Endometrial microvascular endothelial cells (primary cell): ENCODE data around the gene PPP1CB. TPM values are rescaled to one million over a fixed set of nuclear protein-coding genes. Genes with fewer than 3 reads are reported as not detected.
"Not testable (repeated sequence)": the region's sequence is repeated elsewhere in the genome, so short reads cannot be mapped to it uniquely, and the experiment has no call there.

Experiments used
- in situ Hi-C: cut with HindIII; loops from 2 replicates; pipeline ENCODE4 v1.10.0; 2017; ENCODE audit warnings: low sequenced_read_pairs, low pct_unique_long_range_greater_than_20kb; ENCODE audit errors: inconsistent ontology term
- total RNA-seq: library from RNA; depleted of rRNA; stranded (reverse); fragments of >200 nt; gene quantifications from one replicate; pipeline ENCODE4 v1.2.3, GENCODE V29; 2015; ENCODE audit errors: inconsistent ontology term

The PPP1CB gene
- total RNA-seq, 1 donor from 2014 or later = 112 TPM

DNA sequence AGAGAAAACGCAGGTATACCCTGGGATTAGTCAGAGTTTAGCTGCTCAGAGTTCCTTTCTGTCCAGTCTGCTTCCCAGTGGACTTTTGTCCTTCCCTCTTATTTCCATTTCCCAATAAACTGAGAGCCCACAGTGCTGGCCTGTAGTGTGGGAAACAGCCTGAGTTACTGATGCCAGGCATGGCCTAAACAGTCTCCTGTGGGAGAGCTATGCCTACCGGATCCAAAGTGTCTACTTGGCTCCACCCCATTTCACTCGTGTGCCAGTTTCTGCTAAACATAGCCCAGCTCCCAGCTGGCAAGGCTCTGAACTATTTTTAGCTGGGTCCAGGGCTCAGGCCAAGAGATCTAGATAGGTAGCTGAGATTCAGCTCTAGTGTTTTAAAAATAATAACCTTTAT is 15.6 kb upstream of the PPP1CB start:
- in situ Hi-C loops = no loop called here

DNA sequence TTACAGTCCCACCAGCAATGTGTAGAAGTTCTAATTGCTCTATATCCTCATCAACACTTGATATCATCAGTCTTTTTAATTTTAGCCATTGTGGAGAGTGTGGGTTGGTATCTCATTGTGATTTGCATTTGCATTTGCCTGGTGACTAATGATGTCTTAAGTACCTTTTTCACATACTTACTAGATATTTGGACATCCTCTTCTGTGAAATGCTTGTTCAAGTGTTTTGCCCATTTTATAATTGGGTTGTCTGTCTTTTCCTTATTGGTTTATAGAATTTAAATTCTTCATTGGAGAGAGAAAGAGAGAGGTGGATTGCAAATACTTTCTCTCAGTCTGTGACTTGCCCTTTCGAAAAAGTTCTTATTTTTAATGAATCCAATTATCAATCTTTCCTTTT is 14.0 kb upstream of the PPP1CB start:
- in situ Hi-C loops = no loop called here

DNA sequence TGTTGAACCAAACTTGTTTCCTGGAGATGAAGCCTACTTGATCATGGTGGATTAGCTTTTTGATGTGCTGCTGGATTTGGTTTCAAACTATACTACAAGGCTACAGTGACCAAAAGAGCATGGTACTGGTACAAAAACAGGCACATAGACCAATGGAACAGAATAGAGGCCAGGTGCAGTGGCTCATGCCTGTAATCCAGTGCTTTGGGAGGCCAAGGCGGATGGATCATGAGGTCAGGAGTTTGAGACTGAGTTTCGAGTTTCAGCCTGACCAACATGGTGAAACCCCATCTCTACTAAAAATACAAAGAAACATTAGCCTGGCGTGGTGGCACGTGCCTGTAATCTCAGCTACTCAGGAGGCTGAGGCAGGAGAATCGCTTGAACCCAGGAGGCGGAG is 9.0 kb upstream of the PPP1CB start:
- in situ Hi-C loops = not testable (repeated sequence)

DNA sequence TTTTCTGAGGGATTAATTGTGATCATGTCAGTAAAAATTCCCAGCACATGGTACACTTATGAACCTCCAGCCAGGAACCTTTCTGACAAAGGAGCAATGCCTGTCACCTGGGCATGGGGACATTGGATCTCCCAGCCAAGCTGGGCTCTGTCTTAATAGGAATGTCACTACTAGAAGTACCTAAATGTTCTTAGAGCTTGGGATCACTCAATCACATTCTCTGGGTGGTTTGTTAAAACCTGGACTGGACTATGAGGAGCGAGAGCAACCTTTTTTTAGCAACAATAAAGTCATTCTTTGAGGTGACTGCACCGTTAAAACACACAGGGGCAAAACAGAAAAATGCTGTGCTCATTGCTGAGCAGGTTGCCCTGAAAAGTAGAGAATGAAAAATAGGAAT is 6.4 kb upstream of the PPP1CB start:
- in situ Hi-C loops = no loop called here

DNA sequence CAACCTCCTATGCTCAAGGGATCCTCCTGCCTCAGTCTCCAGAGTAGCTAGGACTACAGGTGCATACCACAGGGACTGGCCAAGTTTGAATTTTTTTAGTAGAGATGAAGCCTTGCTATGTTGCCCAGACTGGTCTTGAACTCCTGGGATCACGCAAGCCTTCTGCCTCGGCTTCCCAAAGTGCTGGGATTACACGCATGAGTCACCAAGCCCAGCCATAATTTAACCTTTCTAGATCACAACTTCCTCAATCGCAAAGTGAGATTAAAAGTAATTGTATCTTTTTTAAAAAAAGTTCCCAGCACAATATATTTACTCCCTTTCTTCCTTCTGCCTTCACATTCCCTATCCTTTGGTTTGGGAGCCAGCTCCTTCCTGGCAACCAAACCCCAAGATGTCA is 5.8 kb upstream of the PPP1CB start:
- in situ Hi-C loops = no loop called here

DNA sequence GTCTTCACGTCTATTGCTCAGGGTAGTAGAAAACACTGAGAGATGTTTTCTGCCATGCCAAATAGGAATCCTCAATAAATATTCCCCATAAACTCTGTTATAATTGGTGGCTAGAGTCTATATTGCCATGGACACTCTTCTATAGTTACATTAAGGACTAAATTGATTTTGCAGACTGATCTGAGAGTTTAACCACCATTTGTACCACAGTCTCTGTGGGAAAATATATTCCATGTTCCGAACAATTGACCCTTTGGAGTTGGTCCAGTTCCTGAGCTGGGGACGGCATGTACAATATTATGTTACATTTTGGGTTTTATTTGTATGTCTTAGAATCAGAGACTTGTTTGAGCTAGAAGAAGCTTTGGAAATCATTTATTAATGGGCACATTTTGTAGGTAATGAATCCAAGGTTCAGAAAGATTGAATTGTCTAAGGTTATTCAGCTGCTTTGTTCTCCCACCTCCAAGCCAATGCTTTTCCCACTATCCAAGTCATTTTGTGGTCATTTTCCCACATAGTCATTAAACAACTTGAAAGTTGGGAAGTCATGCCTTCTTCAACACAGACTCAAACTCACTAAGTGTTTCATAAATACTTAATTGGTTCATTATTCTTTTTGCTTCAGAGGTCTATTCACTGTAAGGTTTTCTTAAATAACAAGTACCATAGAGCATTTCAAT is 5.1 kb upstream of the PPP1CB start:
- in situ Hi-C loops = no loop called here

DNA sequence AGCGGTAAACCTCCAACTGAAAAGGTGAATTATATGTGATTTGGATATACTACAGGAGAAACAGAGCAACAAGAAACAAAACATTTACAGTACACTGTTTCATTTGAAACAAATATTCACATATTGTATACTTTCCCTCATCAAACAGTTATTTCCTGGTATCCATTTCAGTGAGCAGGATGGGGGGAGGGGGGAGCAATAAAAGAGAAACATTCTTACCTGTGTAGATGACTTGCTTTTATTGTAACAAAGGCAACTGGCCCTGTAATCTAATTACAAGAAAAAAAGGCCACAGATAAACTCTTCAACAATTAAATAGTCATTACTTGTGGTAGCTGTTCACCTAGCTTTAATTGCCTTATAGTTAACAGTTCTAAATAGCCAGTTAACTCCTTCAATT is 3.9 kb upstream of the PPP1CB start:
- in situ Hi-C loops = no loop called here

DNA sequence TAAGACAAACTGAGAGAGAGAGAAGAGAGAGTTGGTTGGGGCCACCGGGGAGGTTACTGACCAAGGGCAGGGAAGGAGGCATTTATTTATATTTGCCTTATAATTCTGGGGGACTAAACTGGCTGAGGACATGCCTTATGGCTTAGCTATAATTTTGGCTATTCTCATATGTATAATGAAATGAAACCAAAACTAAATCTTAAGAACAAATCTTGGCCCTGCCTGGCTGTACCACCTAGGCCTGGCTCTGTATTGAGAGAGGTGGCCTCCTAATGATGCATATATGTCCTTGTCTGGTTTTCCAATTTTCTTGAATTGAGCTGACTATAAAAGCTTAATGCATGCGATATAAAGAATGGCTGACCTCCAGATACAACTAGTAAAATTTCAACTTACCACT is 3.5 kb upstream of the PPP1CB start:
- in situ Hi-C loops = no loop called here

DNA sequence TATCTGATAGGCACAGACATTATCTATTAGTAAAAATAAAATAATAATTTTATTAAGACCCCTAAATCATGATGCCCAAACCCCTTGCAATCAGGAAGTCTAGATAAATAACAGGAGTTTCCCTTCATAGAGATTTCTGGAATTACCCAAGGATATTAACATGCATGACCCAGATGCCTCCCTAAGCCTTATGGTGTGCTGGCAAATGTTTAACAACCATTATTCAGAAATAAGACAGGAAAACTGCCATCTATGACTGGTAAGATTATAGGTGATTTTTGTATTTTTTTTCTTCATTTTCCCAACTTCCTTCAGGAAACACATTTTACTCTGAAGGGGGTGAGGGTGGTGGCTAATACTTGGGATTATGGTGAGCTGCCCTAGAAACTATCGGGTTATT is 2.7 kb upstream of the PPP1CB start:
- in situ Hi-C loops = no loop called here

DNA sequence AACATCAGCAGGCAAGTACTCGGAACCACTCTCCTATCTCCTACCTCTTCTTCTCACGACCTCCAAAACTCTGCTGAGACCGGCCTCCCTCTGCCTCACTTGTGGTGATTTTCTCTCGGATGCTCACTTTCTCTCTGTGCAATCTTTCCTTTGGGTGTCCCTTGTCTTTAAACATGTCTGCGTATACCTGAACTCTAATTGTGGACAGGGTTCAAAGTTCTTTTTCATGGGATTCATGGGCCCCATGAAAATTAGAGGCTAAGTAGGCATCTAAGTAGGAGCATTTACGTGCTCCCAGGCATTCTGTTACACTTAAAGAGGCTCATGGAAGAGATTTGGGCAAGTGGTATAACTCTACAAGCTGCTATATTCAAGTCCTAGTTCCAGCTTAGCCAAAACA is 2.1 kb upstream of the PPP1CB start:
- in situ Hi-C loops = no loop called here

DNA sequence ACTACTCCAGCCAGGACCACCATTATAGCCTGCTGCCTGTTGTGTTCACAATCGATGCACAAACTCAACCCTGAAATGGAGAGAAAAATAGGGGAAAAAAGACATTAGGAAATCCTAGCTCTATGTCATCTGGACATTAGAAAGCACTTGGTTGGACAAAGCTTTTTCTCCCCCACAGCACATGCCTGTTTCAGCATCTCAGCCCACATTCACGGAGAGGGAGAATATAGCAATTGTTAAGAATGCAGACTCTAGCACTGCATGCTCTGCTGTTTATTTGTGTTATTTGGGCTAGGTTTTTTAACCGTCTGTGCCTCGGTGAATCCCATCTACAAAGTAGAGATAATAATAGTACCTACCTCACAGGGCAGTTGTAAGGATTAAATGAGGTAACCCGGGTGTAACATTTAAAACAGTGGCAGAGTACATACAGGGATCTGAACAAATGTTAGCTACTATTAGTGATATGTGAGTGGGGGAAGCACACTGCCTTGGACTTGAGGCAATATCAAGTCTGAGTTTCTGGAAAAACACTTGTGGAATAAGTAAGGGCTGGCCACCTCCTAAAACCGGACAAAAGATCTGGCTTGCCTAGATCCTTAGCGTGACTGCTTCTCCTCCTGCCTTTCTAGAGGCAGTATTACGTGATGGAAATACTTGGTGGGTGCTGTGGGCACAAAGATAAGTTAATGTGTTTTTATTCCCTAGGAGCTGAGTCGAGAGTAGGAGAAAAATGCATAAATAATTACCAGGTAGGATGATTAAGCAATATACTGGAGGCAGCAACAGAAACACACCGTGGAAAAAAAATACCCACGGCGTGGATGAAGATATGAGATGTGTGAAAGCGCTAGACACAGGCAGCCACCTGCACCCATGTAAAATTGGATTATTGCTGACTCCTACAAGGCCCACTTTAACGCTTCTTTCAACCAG is 1.0 kb upstream of the PPP1CB start:
- in situ Hi-C loops = no loop called here

DNA sequence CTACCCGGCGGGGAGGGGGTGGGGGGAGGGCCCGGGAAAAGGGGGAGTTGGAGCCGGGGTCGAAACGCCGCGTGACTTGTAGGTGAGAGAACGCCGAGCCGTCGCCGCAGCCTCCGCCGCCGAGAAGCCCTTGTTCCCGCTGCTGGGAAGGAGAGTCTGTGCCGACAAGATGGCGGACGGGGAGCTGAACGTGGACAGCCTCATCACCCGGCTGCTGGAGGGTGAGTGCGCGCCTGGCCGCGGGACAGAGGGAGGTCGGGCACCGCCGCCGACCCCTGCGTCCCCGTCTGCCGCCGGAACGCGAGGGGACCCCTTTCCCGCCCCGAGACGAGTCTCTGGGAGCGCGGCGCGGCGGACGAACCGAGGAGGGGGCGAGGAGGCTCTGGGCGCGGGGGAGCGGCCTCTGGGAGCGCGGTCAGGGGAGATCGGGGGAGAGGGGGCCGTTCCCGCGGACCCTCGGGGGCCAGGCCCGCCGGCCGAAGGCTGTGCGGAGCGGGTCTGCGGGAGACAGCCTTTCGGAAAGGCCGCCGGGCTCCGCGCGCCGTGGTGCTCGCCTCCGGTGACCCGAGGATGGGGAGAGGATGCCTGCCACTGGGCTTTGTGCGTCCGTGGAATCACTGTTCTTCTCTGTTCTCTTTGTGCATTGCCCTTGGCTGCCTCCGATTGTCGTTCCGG is 463 bp downstream of the PPP1CB start:
- in situ Hi-C loops = no loop called here

DNA sequence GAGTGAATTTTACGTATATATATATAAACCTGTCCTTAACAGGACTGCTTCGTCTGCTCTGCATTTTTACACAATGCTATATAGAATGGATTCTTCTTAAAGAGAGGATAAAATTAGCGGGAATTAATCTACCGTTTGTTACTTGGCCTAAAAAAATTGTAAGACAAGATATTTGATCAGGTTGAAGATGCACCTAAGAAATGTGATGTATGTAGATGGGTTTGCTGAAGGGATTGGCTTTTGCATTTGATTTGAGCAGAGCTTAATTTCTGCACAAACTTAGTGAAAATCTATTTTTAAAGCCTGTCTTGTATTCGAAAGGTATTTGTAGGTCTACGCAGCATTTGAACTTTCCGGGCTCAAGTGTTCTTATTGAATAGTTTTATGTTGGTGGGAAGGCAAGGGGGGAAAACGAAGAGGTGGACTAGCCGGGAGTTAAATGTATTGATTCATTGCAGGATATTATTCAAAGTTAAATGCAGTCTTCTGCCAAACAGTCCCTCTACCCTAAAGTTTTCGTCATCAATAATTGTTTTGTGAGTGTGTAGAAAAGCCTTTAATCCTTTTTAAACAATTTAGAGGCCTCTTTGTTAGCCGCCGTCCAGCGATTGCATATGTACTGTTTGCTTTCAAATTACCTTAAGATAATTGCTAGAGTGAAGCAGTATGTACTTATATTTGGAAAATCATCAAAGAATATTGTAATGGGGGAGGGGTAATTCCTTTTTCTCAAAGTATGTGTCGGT is 1.2 kb downstream of the PPP1CB start:
- in situ Hi-C loops = no loop called here

DNA sequence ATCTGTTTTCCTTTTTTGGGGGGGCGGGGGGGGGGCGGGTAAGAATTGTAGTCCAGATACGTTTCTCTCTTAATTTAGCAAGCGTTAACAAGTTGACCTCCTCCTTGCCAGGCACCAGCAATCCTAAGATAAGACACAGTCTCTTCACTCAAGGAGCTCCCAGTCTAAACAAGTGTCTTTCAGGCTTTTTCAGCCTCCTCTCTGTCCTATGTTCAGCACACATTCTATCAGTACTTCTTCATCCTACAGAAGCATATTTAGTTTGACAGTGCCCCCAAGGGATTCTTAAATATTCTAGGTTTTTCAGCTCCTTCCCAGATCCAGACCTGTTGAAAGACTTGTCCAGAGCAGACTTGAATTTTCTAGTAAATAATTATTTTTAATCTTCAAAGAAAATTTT is 2.7 kb downstream of the PPP1CB start:
- in situ Hi-C loops = no loop called here

DNA sequence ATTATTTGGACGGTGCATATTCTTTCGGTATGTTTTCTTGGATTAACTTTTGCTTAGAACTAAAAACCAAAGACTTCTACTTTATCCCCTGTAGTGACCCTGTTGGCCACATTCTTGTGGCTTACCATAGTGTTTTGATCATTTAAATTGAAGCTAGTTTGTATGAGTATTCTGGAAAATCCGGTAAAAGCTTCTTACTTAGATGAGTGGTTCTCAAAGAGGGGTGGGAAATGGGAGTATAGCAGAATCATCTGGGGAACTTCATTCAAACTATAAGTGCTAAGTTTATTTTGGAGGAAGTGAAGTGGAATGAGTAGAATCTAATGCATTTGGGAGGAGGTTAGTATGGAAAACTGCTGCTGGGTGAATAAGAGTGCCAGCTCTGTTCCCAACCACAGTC is 3.8 kb downstream of the PPP1CB start:
- in situ Hi-C loops = no loop called here

DNA sequence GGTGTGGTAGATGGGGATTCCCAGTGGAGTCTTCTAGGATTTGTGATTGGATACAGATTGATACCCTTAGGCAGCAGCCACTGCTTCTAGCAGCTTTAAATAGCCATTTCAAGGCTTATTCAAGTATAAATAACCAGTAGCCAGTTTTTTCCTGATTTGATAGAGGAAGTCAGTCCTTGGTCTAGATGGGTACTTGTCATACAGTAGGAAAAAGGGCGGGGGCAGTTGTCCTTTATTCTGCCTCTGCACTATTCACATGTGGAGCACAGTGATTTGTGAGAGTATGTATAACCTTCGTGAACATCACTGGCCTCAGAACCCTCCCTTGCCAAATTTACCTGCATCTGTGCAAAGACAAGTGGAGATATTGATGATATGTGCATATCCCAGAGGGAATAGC is 6.8 kb downstream of the PPP1CB start:
- in situ Hi-C loops = no loop called here

DNA sequence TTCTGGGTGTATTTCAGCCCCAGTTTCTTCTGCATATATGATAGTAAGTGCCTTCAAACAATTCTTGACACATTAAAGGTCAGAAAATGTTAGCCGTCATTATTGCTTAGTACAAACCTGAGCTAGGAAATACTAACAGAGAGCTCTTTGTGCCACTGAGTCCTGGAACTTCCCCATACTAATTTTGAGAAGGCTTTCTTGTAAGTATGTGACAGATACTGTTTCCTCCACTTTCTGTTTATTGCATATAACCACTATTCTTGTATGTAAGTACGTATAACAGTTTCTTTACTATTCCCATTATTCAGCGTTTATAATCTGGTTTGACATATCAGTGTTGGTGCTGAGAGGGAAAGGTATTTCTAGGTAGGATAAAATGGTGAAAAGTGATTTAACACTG is 9.8 kb downstream of the PPP1CB start:
- in situ Hi-C loops = no loop called here

DNA sequence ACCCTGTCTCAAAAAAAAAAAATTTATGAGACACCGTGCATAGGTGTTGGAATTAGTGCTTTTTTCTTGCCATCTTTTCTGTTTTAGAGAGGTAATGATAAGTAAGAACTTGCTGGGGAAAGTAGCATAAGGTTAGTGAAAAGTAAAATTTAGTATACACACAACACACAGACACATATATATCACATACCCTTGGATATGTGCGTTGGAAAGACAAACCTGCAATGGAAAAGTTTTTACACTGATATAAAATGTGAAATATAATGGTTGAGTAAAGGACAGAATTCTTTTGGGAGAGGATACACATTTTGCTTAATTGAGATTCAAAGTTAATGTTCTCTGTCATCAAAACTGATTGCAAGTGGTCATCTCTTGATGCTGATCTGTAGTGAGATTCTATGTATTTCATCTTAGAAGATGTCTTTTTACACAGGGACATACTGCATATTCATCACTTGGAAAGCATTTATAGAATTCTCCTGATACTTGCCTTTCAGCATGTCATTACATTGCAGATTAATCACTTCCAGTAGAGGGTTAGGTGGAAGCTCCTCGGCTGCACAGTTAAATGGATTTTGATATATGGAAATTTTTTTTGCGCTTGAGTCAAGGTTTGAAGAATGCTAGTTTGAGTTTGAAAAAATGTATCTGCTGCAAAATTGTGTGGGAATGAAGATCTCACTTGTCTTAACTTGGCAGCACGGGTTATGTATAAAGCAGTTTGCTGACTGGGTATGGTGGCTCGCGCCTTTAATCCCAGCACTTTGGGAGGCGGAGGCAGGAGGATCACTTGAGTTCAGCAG is 13.5 kb downstream of the PPP1CB start:
- in situ Hi-C loops = no loop called here
